Activated CD8-positive, alpha-beta T cell treated with anti-CD3 and anti-CD28 coated beads for 36 hours (primary cell): ENCODE data around the gene AGPAT4. TPM values are rescaled to one million over a fixed set of nuclear protein-coding genes. Genes with fewer than 3 reads are reported as not detected.
A peak's percentile ranks its signal among the peaks of the same experiment; 100 is the strongest.

Experiments used
- ATAC-seq: fragments of 200-7000 bp; cut with Tn5 transposase; one replicate; pipeline ENCODE4 v1.10.0; 2021; ENCODE audit warnings: mild to moderate bottlenecking, moderate library complexity
- CTCF ChIA-PET: fragments of 350-600 bp; sonication (Branson Sonifier 250); formaldehyde crosslinking; loops from one replicate; lab custom pipeline; 2021; ENCODE audit warnings: antibody characterized with exemption; lab: Charles Lee
- POLR2A ChIA-PET: fragments of 350-600 bp; sonication (Branson Sonifier 250); formaldehyde crosslinking; loops from one replicate; lab custom pipeline; 2021; ENCODE audit warnings: antibody characterized with exemption; lab: Charles Lee
- DNase-seq: peaks from one replicate; pipeline ENCODE4 v3.0.0-alpha.2; 2020
- H3K27ac Mint-ChIP-seq: one replicate; pipeline ENCODE4 v1.8.0; 2021; ENCODE audit warnings: mild to moderate bottlenecking, mixed read lengths
- H3K27me3 Mint-ChIP-seq: one replicate; pipeline ENCODE4 v1.8.0; 2021; ENCODE audit warnings: mixed read lengths
- H3K36me3 Mint-ChIP-seq: one replicate; pipeline ENCODE4 v1.8.0; 2021; ENCODE audit warnings: low read depth, mixed read lengths
- H3K4me1 Mint-ChIP-seq: one replicate; pipeline ENCODE4 v1.8.0; 2021; ENCODE audit warnings: low read depth, mixed read lengths
- H3K4me3 Mint-ChIP-seq: one replicate; pipeline ENCODE4 v1.8.0; 2021; ENCODE audit warnings: mild to moderate bottlenecking, moderate library complexity, mixed read lengths
- H3K9me3 Mint-ChIP-seq: one replicate; pipeline ENCODE4 v1.8.0; 2021; ENCODE audit warnings: mixed read lengths
- CTCF ChIP-seq: fragments of 200-600 bp; IDR thresholded peaks from one replicate; pipeline ENCODE4 v1.8.0; 2022; ENCODE audit warnings: antibody characterized with exemption, mild to moderate bottlenecking
- intact Hi-C: fragments of 100-400 bp; cut with micrococcal nuclease; formaldehyde crosslinking; loops from one replicate; pipeline ENCODE4 v1.10.0; 2022
- total RNA-seq, 2 experiments: library from RNA; stranded (reverse); gene quantifications; one replicate each; pipeline ENCODE4 v1.2.3, GENCODE V29; 2021

The AGPAT4 gene
- total RNA-seq, 2 experiments from 2014 or later: 3.5 to 4.7 TPM

- no peak overlapping the region for H3K4me3 Mint-ChIP-seq
- CTCF ChIA-PET: interaction anchor here (1.4 kb wide), 1 partner anchor 10 kb away, joined by 3 read pairs; no protein-coding TSS in a partner anchor
- no peaks in the 10 kb centered on the region for H3K9me3 Mint-ChIP-seq
These were observed 37.9 kb downstream of the AGPAT4 start for GRCh38 chr6:161235776-161236633.

GRCh38 chr6:161233986-161234661 is 39.7 kb downstream of the AGPAT4 start:
- Mint-ChIP-seq H3K9me3 (no peaks in the 10 kb centered on the region), H3K27ac (no peak overlapping the region), H3K4me3 (no peak overlapping the region), H3K4me1 (peaks cover 8% of the 10 kb centered on the region), H3K27me3 (no peaks in the 10 kb centered on the region), H3K36me3 (peaks cover 2% of the 10 kb centered on the region)
- ATAC-seq (no peak), DNase-seq (no peak)
- ChIA-PET CTCF (interaction anchor here (1.4 kb wide), 1 partner anchor 8 kb away, joined by 3 read pairs; no protein-coding TSS in a partner anchor), POLR2A (no interaction called here)
- intact Hi-C loops: no loop called here
- TF ChIP-seq CTCF: no peak

More at GRCh38 chr6:161235776-161236633, 37.9 kb downstream of the AGPAT4 start:
- POLR2A ChIA-PET: no interaction called here
- H3K4me1 Mint-ChIP-seq: peaks cover 8% of the 10 kb centered on the region
- H3K27me3 Mint-ChIP-seq: no peaks in the 10 kb centered on the region
- intact Hi-C loops: no loop called here
- peaks cover 2% of the 10 kb centered on the region for H3K36me3 Mint-ChIP-seq
- TF ChIP-seq CTCF: no peak
- DNase-seq (no peak), ATAC-seq (peak; percentile 49)
- H3K27ac Mint-ChIP-seq: peak overlapping the region; percentile 27

GRCh38 chr6:161232467-161232866 is 41.4 kb downstream of the AGPAT4 start:
- no peak for ATAC-seq
- no peak for TF ChIP-seq CTCF
- no peak overlapping the region for H3K4me3 Mint-ChIP-seq
- ChIA-PET POLR2A (no interaction called here), CTCF (no interaction called here)
- no peaks in the 10 kb centered on the region for H3K9me3 Mint-ChIP-seq
- H3K4me1 Mint-ChIP-seq: peaks cover 12% of the 10 kb centered on the region
- no peaks in the 10 kb centered on the region for H3K36me3 Mint-ChIP-seq
- no peak overlapping the region for H3K27ac Mint-ChIP-seq
- intact Hi-C loops: no loop called here
- no peak for DNase-seq
- no peaks in the 10 kb centered on the region for H3K27me3 Mint-ChIP-seq

- no peak for DNase-seq
- Mint-ChIP-seq H3K36me3 (no peaks in the 10 kb centered on the region), H3K27me3 (no peaks in the 10 kb centered on the region), H3K4me3 (no peak overlapping the region), H3K27ac (no peak overlapping the region), H3K9me3 (no peaks in the 10 kb centered on the region), H3K4me1 (peaks cover 15% of the 10 kb centered on the region)
- intact Hi-C loops: no loop called here
- ATAC-seq: no peak
- no peak for TF ChIP-seq CTCF
- CTCF ChIA-PET: no interaction called here
- POLR2A ChIA-PET: no interaction called here
These were observed 41.9 kb downstream of the AGPAT4 start for GRCh38 chr6:161232010-161232409.

- no peak for DNase-seq
- no peaks in the 10 kb centered on the region for H3K36me3 Mint-ChIP-seq
- no peak for TF ChIP-seq CTCF
- H3K27me3 Mint-ChIP-seq: no peaks in the 10 kb centered on the region
- H3K4me1 Mint-ChIP-seq: peaks cover 20% of the 10 kb centered on the region
- H3K27ac Mint-ChIP-seq: no peak overlapping the region
- intact Hi-C loops: no loop called here
- CTCF ChIA-PET: no interaction called here
- ATAC-seq: no peak
- no peaks in the 10 kb centered on the region for H3K9me3 Mint-ChIP-seq
- POLR2A ChIA-PET: no interaction called here
- H3K4me3 Mint-ChIP-seq: no peak overlapping the region
These were observed 43.5 kb downstream of the AGPAT4 start for GRCh38 chr6:161230339-161230738.
